GM12801 (cell line): ENCODE results near the gene RGS6.

Experiments used
- TF ChIP-seq, protein P1 (sequence below): IDR thresholded peaks from one replicate; pipeline ENCODE4 v1.5.1; 2011; ENCODE audit warnings: control low read depth; ENCODE audit not compliant: insufficient read length; ENCODE audit errors: extremely low read depth

Gene RGS6

DNA sequence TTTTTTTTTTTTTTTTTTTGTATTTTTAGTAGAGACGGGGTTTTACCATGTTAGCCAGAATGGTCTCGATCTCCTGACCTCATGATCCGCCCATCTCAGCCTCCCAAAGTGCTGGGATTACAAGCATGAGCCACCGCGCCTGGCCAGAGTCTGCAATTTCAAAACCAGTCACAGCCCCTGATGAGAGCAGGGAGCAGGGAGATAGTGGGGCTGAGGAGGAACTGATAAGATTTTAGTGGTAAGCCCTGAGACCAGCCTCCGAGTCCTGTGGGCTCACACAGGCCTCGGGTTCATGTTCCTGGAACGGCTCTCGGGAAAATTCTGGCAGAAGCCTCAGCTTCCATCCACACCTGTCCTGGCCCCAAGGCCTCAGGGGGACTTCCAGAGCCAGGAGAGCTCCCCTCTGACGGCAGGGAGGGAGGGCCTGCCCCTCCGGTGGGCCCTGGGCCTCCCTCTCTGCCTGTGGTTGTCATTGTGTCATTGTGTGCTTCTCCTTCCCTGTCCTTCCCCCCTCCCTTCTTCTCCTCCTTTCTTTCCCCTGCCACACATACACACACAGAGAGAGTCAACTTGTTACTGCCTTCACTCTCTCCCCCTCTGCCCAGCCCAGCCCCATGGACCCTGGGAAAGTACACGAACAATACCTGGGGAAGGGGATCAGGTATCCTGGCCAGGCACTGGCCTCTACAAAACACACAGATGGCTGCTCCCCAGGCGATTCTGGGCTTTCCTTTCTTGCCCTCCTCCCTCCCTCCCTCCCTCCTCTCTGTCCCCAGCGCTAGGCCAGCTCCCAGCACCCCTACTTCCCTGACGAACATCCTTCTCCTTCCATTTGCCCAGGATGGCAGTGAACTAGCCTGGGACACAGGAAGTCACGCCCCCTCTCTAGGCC, 667.6 kb downstream of the RGS6 start:
- TF ChIP-seq, protein P1, sequence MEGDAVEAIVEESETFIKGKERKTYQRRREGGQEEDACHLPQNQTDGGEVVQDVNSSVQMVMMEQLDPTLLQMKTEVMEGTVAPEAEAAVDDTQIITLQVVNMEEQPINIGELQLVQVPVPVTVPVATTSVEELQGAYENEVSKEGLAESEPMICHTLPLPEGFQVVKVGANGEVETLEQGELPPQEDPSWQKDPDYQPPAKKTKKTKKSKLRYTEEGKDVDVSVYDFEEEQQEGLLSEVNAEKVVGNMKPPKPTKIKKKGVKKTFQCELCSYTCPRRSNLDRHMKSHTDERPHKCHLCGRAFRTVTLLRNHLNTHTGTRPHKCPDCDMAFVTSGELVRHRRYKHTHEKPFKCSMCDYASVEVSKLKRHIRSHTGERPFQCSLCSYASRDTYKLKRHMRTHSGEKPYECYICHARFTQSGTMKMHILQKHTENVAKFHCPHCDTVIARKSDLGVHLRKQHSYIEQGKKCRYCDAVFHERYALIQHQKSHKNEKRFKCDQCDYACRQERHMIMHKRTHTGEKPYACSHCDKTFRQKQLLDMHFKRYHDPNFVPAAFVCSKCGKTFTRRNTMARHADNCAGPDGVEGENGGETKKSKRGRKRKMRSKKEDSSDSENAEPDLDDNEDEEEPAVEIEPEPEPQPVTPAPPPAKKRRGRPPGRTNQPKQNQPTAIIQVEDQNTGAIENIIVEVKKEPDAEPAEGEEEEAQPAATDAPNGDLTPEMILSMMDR: no peak

GRCh38 chr14:72600551-72601330, 668.5 kb downstream of the RGS6 start:
- TF ChIP-seq, protein P1: no peak

- TF ChIP-seq, protein P1: no peak
These were observed 671.4 kb downstream of the RGS6 start for GRCh38 chr14:72603639-72604038.

GRCh38 chr14:72604133-72604532, 671.9 kb downstream of the RGS6 start:
- TF ChIP-seq, protein P1: no peak

DNA sequence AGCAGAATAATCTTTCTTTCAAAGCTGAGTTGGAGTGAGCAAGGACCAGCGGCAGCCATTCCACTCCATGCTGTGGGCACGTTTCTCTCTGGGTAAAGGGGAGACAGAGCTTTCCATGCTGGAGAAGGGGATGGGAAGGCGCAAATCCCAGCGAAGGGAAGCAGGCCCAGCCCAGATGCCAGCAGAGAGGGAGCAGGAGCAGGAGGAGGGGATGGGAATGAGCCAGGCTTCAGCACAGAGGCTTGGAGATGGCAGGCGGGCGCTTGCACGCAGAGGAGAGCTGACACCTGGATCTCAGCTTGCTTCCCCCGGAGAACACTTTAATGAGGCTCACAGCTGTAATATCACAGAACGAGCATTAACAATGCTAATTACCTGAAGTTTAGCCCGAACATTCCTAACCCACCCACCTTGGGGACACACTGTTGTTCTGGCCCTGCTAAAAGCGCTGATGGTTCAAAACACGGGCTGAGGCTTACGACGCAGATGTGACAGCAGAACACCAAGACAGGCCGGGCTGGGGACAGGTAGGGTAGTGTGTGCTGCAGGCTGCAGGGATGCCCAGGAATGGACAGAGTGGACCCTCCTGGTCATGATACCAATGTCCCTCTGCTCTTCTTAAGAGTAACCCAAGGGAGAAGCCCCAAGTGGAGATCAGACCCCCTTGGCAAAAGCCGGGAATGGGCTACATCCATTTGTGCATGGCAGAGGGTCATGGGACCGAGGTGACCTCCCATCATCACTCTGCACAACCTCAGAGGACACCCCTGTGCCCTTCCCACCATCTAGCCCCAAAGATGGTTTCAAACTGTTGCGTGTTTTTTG, 673.1 kb downstream of the RGS6 start:
- TF ChIP-seq, protein P1: no peak

GRCh38 chr14:72605921-72606220, 673.6 kb downstream of the RGS6 start:
- TF ChIP-seq, protein P1: no peak

- TF ChIP-seq, protein P1: no peak
These were observed 674.6 kb downstream of the RGS6 start for GRCh38 chr14:72606879-72607278.
